ENCODE data around the gene POLR2A. TPM values are rescaled to one million over a fixed set of nuclear protein-coding genes. Genes with fewer than 3 reads are reported as not detected.

POLR2A gene
- total RNA-seq, 2 experiments from 2014 or later, result 219 to 223 TPM

DNA sequence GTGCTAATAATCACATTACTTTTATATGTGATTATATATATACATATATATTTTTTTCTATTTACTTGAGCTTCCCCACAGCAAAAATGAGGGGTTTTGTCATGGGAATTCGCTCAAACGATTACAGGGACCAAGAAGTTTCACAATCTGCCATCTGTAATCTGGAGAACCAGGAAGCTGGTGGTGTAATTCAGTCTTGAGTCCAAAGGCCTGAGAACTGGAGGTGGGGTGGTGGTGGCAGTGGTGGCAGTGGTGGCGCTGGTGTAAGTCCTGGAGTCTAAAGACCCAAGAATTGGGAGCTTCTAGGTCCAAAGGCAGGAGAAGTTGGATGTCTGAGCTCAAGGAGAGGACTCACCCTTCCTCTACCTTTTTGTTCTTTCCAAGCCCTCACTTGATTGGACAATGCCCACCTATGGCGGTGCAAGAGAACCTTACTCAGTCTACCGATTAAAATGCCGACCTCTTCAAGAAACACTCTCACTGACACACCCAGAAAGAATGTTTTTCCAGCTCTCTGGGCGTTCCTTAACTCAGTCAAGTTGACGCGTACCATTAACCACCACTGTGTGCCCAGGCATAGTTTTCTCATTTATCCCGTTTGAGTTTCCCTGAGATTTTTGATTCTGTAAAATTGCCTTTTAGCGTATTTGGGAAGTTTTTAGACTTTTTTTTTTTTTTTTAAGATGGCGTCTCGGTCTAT is 31.9 kb downstream of the POLR2A start:
- no peak for DNase-seq
- H3K9me3 Mint-ChIP-seq, result no peaks in the 10 kb centered on the region
- H3K4me1 Mint-ChIP-seq (ENCODE audit: low read depth), result no peaks in the 10 kb centered on the region
- H3K36me3 Mint-ChIP-seq (ENCODE audit: low read depth), result peaks cover 22% of the 10 kb centered on the region
- ChIA-PET POLR2A (interaction anchor here (1.2 to 1.8 kb wide), 7 partner anchors 29 to 80 kb away, joined by 4 to 10 read pairs (median 4); partner anchors contain the start of genes POLR2A and TNFSF13), CTCF (interaction anchor here (0.6 to 4.5 kb wide), 20 partner anchors 9 to 172 kb away, joined by 3 to 186 read pairs (median 6); partner anchors contain the start of genes MPDU1, SENP3, SOX15 and TMEM95)
- intact Hi-C loops (cut with micrococcal nuclease), result no loop called here
- H3K27ac Mint-ChIP-seq, result no peak overlapping the region
- TF ChIP-seq, protein P1, sequence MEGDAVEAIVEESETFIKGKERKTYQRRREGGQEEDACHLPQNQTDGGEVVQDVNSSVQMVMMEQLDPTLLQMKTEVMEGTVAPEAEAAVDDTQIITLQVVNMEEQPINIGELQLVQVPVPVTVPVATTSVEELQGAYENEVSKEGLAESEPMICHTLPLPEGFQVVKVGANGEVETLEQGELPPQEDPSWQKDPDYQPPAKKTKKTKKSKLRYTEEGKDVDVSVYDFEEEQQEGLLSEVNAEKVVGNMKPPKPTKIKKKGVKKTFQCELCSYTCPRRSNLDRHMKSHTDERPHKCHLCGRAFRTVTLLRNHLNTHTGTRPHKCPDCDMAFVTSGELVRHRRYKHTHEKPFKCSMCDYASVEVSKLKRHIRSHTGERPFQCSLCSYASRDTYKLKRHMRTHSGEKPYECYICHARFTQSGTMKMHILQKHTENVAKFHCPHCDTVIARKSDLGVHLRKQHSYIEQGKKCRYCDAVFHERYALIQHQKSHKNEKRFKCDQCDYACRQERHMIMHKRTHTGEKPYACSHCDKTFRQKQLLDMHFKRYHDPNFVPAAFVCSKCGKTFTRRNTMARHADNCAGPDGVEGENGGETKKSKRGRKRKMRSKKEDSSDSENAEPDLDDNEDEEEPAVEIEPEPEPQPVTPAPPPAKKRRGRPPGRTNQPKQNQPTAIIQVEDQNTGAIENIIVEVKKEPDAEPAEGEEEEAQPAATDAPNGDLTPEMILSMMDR (IDR thresholded peaks at IDR 0.05), result no peak
- ATAC-seq, result no peak
- H3K4me3 Mint-ChIP-seq, result no peak overlapping the region
- H3K27me3 Mint-ChIP-seq, result no peaks in the 10 kb centered on the region

DNA sequence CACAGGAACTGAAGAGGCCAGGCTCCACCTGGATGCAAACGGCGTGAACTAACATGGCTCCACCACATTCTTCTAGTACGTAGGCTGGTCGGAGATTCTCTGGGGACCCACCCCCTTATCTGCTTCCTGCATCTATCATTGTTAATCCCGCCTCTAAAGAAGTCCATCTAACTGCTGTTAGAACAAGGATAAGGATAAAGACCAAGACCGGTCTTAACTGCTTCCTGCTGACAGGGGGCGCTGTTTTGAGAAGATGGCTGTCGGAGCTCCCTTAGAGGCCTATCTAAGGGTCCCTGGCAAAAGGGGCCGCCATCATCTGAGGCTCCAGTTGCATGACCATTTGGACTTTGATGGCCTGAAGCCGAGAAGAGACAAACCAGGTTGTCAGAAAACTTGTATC is 38.9 kb downstream of the POLR2A start:
- H3K27me3 Mint-ChIP-seq, result no peaks in the 10 kb centered on the region
- TF ChIP-seq, protein P1 (IDR thresholded peaks at IDR 0.05), result peak; percentile 84
- H3K27ac Mint-ChIP-seq, result no peak overlapping the region
- ChIA-PET POLR2A (interaction anchor here (0.7 to 1.7 kb wide), 4 partner anchors 12 to 44 kb away, joined by 3 to 5 read pairs (median 4); partner anchors contain the start of genes SENP3 and ZBTB4), CTCF (interaction anchor here (0.6 to 12.1 kb wide), 19 partner anchors 9 to 163 kb away, joined by 3 to 165 read pairs (median 4); partner anchors contain the start of genes SENP3, TMEM102, TNFSF12 and TNFSF13)
- DNase-seq (peak; percentile 74), ATAC-seq (peak; percentile 86)
- H3K9me3 Mint-ChIP-seq, result peaks cover 5% of the 10 kb centered on the region
- peaks cover 1% of the 10 kb centered on the region for H3K36me3 Mint-ChIP-seq (ENCODE audit: low read depth)
- intact Hi-C loops (cut with micrococcal nuclease), result loop anchor here (5.0 kb wide), 1 partner anchor 39 kb away; the partner anchor contains the start of gene SENP3
- no peak overlapping the region for H3K4me3 Mint-ChIP-seq
- H3K4me1 Mint-ChIP-seq (ENCODE audit: low read depth), result peaks cover 3% of the 10 kb centered on the region

DNA sequence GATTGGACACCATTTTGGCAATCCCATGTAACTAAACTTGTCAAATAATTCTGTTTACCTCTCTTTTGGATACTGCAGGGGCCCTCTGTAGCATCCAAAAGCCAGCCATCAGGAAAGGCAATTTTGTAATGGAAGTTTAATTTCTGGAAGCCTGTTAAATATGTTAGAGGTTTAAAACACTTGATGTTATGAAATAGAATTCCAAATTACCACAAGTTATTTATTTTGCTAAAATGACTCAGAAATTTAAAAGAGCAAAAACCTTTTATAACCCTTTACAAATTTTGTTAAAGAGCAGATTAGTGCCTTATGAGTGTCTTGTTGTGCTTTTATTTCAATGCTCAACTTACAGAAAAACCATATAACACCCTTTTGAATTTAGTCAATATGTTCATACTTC is 44.7 kb downstream of the POLR2A start:
- ATAC-seq, result no peak
- Mint-ChIP-seq H3K4me1 (ENCODE audit: low read depth) (no peaks in the 10 kb centered on the region), H3K9me3 (peaks cover 13% of the 10 kb centered on the region), H3K27me3 (no peaks in the 10 kb centered on the region), H3K27ac (no peak overlapping the region), H3K4me3 (no peak overlapping the region), H3K36me3 (ENCODE audit: low read depth) (peaks cover 6% of the 10 kb centered on the region)
- POLR2A ChIA-PET, result interaction anchor here (0.6 kb wide), 1 partner anchor 24 kb away, joined by 3 read pairs; no protein-coding TSS in a partner anchor
- CTCF ChIA-PET, result interaction anchor here (4.7 to 12.1 kb wide), 2 partner anchors 15 to 31 kb away, joined by 31 to 165 read pairs; partner anchors contain the start of genes SENP3 and TNFSF13
- intact Hi-C loops (cut with micrococcal nuclease), result no loop called here
- DNase-seq, result no peak
- TF ChIP-seq, protein P1 (IDR thresholded peaks at IDR 0.05), result no peak

DNA sequence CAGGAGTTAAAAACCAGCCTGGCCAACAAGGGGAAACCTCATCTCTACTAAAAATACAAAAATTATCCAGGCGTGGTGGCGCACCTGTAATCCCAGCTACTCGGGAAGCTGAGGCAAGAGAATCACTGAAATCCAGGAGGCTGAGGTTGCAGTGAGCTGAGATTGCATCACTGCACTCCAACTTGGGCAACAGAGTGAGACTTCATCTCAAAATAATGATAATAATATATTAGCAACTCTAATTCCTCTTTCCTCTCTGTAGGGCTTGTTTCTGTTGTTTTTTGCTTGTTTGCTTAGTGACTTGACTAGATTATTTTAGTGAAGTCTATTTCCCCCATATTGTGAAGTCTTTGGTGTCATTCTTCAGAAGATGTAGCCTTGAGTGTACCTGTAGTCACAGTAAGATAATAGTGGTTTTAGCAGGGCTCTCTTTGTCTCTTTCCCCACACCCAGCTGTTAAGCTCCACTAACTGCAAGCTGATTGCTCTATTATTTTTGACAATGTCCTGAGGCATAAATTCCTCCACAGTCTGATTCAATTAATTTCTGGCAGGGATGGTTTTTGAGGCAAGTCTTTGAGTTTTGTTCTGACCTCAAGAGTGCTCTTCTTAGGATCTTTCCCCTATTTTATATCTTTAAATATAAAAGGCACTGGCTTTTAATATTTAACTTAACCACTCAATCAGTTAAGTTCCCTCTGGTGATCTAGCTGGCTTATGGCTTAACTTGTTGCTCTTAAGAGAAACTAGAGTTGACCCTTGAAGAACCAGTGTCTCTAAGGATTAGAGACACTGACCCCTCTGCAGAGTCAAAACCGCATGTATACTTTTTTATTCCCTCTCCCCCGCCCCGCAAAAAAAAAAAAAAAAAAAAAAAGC is 46.1 kb downstream of the POLR2A start:
- POLR2A ChIA-PET, result interaction anchor here (2.1 kb wide), 1 partner anchor 10 kb away, joined by 7 read pairs; no protein-coding TSS in a partner anchor
- no peak for ATAC-seq
- CTCF ChIA-PET, result interaction anchor here (1.0 kb wide), 2 partner anchors 16 to 31 kb away, joined by 4 read pairs; no protein-coding TSS in a partner anchor
- intact Hi-C loops (cut with micrococcal nuclease), result no loop called here
- H3K27me3 Mint-ChIP-seq, result no peaks in the 10 kb centered on the region
- no peak overlapping the region for H3K27ac Mint-ChIP-seq
- DNase-seq, result no peak
- TF ChIP-seq, protein P1 (IDR thresholded peaks at IDR 0.05), result no peak
- peaks cover 13% of the 10 kb centered on the region for H3K9me3 Mint-ChIP-seq
- H3K4me1 Mint-ChIP-seq (ENCODE audit: low read depth), result no peaks in the 10 kb centered on the region
- H3K36me3 Mint-ChIP-seq (ENCODE audit: low read depth), result peaks cover 6% of the 10 kb centered on the region
- no peak overlapping the region for H3K4me3 Mint-ChIP-seq
